NCI-H748 (cell line): ENCODE data around the gene CEBPA.

Source experiments
- DNase-seq: peaks from one replicate; lab custom pipeline; 2025; ENCODE audit not compliant: unreplicated experiment; lab: John Stamatoyannopoulos, UW

The CEBPA gene

DNA sequence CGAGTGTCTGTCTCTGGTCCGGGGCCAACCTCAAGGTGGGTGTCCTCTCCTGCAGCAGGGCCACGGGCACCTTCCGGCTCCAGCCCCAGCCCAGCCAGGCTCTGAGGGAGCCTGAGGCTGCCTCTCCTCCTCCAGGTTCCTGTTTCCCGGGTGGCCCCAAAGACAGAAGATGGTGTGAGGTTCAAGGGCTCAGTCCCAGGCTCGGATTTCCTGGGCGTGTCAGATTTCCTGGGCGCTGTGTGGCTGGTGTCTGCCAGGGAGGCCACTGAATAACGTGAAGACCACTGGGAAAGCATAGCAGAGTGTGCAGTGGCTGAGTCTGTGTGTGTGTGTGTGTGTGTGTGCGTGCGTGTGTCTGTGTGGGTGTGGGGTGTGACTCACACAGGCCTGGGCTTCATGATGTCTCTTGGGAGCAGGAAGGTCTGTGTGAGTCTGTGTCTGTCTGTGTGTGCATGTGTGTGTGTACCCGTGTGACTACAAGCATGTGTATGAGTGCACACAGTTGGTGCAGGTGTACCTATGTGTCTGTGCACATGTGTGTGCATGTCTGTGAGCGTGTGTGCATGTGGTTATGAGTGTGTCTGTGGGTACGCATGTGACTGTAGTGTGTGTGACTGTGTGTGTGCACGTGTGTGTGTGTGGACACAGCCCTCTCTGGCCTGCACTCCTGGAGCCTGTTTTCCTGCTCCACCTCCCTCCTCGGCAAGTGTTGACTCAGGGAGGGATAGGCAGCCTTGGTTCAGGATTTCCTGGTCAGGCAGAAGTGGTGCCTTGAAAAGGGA, 28.3 kb downstream of the CEBPA start:
- no peak for DNase-seq

DNA sequence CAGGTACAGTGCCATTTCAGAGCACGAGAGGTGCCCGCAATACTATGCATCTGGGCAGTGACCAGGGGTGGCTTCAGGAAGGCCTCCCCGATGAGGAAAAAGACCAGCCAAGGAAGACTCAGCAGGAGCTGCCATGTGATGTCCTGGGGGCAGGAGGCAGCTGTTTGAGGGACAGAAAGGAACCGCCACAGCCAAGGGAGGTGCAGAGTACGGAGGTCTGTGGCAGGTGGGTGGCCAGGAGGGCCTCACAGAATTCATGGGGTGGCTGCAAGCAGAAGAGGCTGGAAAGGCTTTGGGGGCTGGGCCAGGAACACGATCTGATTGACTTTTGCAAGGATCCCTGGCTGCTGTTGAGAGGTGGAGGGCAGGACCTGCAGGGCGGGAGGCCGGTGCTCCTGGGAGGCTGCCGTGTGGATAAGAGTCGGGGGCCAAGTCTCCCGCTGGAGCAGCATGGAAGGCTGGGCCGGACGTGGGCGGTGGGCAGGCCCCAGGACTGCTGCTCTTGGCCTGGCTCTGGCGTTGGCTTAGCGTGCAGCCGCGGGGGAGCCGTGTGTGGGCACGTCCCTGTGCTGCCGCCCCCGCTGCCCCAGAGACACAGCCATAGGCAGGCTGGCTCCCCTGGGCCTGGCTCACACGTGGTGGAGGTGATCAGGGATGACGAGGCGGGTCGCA, 29.1 kb downstream of the CEBPA start:
- DNase-seq: no peak

DNA sequence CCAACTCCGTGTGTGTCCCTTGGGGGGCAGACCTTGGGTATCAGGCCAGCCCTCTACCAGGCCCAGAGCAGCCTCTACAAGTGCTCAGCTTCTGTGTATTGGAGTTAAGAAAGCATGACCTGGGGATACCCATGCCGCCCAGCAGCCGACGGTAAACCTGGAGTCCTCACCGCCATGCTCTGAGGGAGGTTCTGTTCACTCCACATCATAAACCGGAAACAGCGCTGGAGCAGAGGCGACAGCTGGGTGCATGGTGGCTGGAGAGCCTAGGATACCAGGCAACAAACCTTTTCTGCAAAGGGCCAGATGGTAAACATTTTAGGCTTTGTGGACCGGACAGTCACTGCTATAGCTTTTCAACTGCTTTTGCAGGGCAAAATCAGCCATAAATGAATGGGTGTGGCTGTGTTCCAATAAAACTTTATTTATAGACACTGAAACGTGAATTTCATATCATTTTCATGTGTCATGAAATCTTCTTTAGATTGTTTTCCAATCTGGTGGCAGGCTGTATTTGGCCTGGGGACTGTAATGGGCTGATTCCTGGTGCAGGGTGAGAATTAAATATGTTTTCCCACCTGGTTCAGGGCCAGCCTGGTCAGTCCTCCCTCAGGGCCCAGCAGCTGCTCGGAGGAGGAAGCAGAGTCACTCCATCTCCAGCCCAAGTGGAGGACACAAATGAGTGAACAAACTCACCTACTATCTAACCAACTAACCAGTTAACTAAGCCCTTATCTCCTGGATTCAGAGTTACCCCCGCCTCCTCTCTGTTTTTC, 30.9 kb downstream of the CEBPA start:
- DNase-seq: no peak

DNA sequence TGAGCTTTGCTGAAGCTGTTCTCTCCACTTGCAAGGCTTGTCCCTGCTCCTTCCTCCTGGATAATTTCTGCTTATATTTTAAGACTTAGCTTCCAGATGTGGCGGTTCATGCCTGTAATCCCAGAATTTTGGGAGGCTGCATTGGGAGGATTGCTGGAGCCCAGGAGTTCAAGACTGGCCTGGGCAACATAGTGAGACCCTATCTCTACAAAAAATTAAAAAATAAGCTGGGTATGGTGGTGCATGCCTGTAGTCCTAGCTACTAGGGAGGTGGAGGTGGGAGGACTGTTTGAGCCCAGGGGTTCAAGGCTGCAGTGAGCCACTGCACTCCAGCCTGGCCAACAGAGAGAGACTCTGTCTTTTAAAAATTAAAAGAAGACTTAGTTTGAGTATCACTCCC, 31.6 kb downstream of the CEBPA start:
- no peak for DNase-seq

DNA sequence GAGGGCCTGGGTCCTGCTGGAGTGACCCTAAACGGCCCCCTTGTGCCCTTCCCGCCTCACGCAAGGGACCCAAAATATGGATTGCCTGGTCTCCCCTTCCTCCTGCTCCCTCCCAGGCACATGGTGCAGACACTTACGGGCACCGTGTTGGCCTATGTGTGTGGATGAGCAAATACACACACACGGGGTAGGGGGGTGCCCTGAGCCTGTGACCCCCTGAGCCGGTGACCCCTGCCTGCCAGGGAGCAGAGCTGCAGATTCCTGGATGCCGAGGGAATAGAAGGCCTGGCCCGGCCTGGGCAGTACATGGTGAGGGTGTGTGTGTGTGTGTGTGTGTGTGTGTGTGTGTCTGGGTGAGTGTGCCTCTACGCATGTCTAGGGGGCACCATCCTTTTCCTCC, 33.3 kb downstream of the CEBPA start:
- no peak for DNase-seq

DNA sequence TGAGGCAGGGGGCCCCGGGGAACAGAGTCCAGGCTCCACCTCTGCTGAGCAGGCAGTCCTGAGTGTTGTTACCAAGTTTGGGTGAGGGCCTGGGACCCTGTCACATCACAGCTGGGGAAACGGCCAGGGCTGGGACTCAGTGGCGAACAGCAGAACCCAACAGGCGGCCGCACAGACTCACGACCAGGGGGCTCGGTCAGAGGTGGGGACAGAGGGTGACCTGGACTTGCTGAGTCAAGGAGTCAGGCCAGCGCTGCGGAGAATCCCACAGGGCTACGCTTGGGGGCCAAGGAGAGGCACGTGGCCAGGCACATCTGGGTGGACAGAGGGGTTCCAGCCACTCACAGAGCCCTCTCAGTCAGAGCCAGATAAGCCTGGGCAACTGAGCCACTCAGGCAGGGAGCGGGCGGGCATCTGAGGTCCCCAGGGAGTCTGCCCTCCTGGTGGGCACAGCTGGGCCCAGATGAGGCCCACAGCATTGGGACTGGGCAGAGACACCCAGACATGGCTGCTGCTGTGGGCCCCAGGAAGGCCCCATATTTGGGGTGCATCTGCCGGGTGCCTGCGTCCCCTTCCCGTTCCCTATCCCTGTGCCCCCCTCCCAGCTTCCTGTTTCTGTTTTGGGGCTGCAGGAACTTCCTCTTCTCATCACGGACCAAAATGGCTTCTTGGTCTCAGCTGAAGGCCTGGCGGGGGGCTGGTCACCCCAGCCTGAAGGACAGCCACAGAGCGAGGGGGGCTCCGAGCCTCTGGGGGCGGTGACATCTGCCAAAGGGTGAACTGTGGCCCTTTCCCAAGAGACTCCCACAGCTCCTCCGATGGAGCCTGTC, 34.0 kb downstream of the CEBPA start:
- DNase-seq: no peak

- DNase-seq: no peak
Measured at GRCh38 chr19:33267706-33268105, 34.6 kb downstream of the CEBPA start.

DNA sequence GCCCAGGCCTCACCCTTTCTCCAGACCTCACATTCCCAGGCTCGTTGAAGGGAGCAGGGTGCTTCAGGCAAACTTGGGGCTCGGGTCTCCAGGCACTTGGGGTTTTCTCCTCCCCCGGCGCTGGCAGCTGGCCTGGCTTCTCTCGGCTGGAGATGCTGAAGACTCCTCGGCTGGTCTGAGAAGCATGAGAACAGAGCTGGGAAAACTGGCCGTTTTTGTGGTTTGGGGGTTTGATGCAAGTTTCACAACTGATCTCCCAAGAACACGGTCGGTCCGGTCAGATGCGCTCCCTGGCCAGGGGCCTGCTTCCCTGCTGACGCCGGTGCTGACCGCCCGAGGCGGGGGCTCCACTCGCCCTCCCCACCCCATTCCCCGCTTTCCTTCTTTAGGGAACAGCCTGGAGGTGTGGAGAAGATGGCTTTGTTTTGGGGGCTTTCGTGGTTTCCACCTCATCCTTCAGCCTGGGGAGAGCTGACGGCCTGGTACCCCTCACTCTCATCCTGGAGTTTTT, 35.3 kb downstream of the CEBPA start:
- DNase-seq: no peak

- DNase-seq: no peak
Measured at GRCh38 chr19:33264881-33265445, 37.4 kb downstream of the CEBPA start.

- no peak for DNase-seq
Measured at GRCh38 chr19:33263325-33264023, 38.9 kb downstream of the CEBPA start.

DNA sequence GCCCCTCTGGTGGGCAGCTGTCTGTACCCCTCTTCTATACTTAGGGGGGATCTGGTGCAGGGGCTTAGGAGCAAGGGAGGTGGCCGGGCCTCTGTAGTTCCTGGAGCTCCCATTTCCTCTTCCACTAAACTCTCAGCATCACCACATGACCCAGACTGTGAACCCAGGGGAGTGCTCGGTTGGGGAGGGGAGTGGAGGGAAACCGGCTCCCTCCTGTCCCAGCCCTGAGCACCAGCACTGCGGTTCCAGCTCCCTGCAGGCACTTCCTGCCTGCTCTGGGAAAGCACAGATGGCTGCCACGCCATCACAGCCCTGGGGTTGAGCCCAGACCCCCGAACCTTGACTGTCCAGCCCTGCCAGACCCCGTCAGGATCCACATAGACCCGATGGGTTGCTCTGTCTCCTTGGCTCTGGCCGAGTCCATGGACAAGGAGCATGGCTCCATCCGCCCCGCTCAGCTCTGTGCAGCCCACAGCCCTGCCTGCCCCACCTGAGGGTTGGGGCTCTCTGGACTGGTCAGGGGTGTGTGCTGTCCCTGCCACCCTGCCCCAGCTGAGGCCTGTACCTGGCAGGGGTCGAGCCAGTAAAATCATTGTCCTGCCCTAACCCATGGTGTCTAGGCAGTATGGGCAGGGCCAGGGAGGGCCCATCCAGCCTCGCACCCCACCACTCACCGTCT, 40.7 kb downstream of the CEBPA start:
- DNase-seq: no peak

DNA sequence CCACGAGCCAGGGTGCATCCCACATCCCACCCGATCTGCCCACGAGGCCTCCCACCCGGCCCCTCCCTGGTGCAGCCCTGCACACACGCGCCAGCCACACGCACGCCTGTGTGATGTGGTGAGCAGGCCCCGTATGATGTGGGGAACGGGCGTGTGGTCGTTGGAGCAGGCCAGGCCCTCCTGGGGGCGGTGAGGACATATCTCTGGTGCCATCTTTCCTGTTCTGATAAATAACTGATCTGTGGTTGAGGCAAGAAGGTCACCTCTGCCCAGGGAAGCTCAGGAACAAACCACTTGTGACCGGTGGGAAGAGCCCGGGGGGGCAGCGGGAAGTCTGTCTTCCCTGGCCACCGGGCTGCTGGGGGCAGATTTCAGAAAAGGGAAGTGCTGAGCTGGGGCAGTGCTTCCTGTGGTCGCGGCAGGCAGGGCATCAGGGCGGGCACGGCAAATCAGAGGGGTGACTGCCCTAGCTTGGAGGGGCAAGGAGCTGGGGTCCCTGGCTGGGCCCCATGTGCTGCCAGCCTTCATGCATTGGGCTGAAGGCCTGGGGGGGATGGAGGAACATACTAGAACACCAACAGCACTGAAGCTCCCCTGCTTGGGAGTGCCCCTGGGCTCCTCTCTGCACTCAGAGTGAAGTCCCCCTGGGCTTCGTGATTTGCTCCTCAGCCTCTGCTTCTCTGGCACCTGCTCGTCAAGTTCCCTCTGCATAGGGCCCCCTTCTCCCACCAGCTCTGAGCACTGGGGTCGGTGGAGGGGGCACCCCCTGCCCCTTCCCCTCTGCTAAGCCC, 41.5 kb downstream of the CEBPA start:
- DNase-seq: no peak

- no peak for DNase-seq
Measured at GRCh38 chr19:33259539-33259938, 42.8 kb downstream of the CEBPA start.

- no peak for DNase-seq
Measured at GRCh38 chr19:33257828-33258227, 44.5 kb downstream of the CEBPA start.

- DNase-seq: no peak
Measured at GRCh38 chr19:33256261-33256660, 46.1 kb downstream of the CEBPA start.

GRCh38 chr19:33255781-33256180, 46.6 kb downstream of the CEBPA start:
- DNase-seq: no peak

DNA sequence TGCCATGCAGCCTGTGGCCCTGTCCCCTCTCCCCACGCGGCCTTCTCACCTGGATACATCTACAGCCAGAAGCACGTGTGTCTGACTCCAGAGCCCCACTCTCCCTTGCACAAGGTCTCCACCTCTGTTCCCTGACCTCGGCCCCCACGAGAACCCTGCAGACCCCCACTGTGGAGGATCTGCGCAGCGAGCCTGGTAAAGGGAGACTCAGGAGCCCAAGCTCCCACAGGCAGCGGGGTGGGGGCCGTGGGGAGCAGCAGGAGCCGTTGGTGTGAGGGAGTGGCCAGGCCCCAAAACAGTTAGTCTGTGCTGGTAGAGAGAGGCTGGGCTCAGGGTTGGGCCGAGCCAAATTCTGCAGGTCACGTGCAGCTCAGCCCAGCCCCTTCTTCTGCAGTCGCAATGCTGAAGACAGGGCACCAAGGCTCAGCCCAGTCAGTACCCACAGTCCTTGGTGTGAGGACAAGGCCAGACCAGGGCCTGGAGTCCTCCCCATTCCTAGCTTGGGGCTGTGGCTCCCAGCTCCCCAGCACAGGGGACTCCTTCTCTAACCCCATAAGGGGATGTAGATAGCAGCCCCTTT, 48.0 kb downstream of the CEBPA start:
- DNase-seq: no peak

DNA sequence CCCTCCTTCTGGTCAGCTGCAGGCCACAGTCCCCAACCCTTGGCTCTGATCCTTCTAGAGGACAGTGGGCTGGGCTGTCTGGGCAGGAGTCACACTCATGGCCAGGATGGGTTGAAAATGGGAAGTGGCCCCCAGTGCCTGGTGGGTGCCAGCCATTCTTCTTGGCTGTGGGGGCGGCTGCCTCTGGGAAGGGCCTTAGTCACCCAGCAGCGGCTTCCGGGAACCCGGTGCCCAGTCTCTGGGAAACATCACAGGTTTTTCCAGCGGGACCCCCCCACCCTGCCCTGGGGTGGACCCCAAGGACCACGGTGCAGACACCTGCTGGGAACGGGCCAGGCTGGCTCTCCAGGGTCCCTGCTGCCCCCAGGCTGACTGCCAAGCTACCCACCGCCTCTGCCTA, 49.4 kb downstream of the CEBPA start:
- DNase-seq: no peak
